ENCODE results near the gene IPMK. TPM values are rescaled to one million over a fixed set of nuclear protein-coding genes. Genes with fewer than 3 reads are reported as not detected.

Gene IPMK
- total and polyA plus RNA-seq, 2 experiments from 2014 or later, result 5.5 to 17.8 TPM

GRCh38 chr10:58212622-58213021, 55.1 kb downstream of the IPMK start:
- no peak overlapping the region for H3K27ac Mint-ChIP-seq
- no peak overlapping the region for H2AFZ ChIP-seq
- no peak overlapping the region for H3K4me2 ChIP-seq
- no peaks in the 10 kb centered on the region for H3K9me2 ChIP-seq (ENCODE audit: insufficient read depth)
- no peak overlapping the region for H3K27ac ChIP-seq (ENCODE audit: low read depth)
- peaks cover 15% of the 10 kb centered on the region for H3K4me1 Mint-ChIP-seq
- no peaks in the 10 kb centered on the region for H4K20me1 ChIP-seq (replicated peaks; ENCODE audit: insufficient read depth)
- peaks cover 13% of the 10 kb centered on the region; the same call in 2 of the 3 replicates for H3K36me3 Mint-ChIP-seq (ENCODE audit: low read depth)
- DNase-seq (ENCODE audit: low spot score) (no peak), ATAC-seq (no peak)
- H3K36me3 ChIP-seq (ENCODE audit: insufficient read depth), result no peaks in the 10 kb centered on the region
- no peak overlapping the region for H3K4me3 ChIP-seq
- peaks cover 5% of the 10 kb centered on the region; the same call in 1 of the 3 replicates for H3K9me3 Mint-ChIP-seq
- TF ChIP-seq REST (IDR thresholded peaks at IDR 0.05; ENCODE audit: unreplicated experiment), result no peak
- TF ChIP-seq ZNF462 (CRISPR knock-in tag; IDR thresholded peaks at IDR 0.05), result no peak
- no peaks in the 10 kb centered on the region for H3F3A ChIP-seq (replicated peaks; ENCODE audit: low read depth)
- no peak overlapping the region for H3K4me3 Mint-ChIP-seq
- H3K79me2 ChIP-seq (replicated peaks; ENCODE audit: insufficient read depth), result no peaks in the 10 kb centered on the region
- H3K27me3 Mint-ChIP-seq (ENCODE audit: insufficient read depth, low read depth, poor library complexity), result no peaks in the 10 kb centered on the region
- H3K27me3 ChIP-seq (ENCODE audit: insufficient read depth), result no peaks in the 10 kb centered on the region
- H3K4me1 ChIP-seq (ENCODE audit: insufficient read depth), result no peaks in the 10 kb centered on the region

Data from GM23338 (cell line).